Panc1 (cell line): ENCODE data around the gene GCNA.

ENCODE experiments used
- CTCF ChIP-seq: fragments of 450-650 bp; IDR thresholded peaks from 2 replicates; pipeline ENCODE4 v1.5.1; 2017; ENCODE audit warnings: mild to moderate bottlenecking
- POLR2AphosphoS5 ChIP-seq: IDR thresholded peaks from 2 replicates; pipeline ENCODE4 v1.6.1; 2012; ENCODE audit warnings: mild to moderate bottlenecking, low read depth, low read length, moderate library complexity
- REST ChIP-seq, 2 experiments: IDR thresholded peaks; 2 replicates each; pipeline ENCODE4 v1.6.1; 2011 to 2012; ENCODE audit warnings: low read depth in 2 of 2, control low read depth in 1 of 2, low read length in 1 of 2, mild to moderate bottlenecking in 1 of 2, moderate library complexity in 1 of 2; ENCODE audit not compliant: insufficient read depth in 1 of 2
- SIN3A ChIP-seq: IDR thresholded peaks from 2 replicates; pipeline ENCODE4 v1.6.1; 2012; ENCODE audit warnings: low read depth, mild to moderate bottlenecking, low read length, moderate library complexity, borderline replicate concordance; ENCODE audit not compliant: insufficient read depth
- TCF7L2 ChIP-seq: IDR thresholded peaks from 2 replicates; pipeline ENCODE4 v1.6.1; 2011; ENCODE audit warnings: mild to moderate bottlenecking, low read depth, low read length, inconsistent platforms

- TF ChIP-seq CTCF (no peak), REST (IDR thresholded peaks at IDR 0.05; ENCODE audit: insufficient read depth in 1 of 2, low read depth in 2 of 2, low read length in 1 of 2) (no peak), POLR2AphosphoS5 (no peak), TCF7L2 (no peak), SIN3A (no peak)
Observed at GRCh38 chrX:71558920-71559319, 19.3 kb upstream of the GCNA start.
